HG03520 (cell line): ENCODE results near the gene CCDC187.

ENCODE experiments used
- ATAC-seq: cut with Tn5 transposase; IDR thresholded peaks from one replicate; pipeline ENCODE4 v1.9.1; 2021; ENCODE audit warnings: mild to moderate bottlenecking, moderate library complexity; ENCODE audit not compliant: unreplicated experiment

CCDC187 gene

DNA sequence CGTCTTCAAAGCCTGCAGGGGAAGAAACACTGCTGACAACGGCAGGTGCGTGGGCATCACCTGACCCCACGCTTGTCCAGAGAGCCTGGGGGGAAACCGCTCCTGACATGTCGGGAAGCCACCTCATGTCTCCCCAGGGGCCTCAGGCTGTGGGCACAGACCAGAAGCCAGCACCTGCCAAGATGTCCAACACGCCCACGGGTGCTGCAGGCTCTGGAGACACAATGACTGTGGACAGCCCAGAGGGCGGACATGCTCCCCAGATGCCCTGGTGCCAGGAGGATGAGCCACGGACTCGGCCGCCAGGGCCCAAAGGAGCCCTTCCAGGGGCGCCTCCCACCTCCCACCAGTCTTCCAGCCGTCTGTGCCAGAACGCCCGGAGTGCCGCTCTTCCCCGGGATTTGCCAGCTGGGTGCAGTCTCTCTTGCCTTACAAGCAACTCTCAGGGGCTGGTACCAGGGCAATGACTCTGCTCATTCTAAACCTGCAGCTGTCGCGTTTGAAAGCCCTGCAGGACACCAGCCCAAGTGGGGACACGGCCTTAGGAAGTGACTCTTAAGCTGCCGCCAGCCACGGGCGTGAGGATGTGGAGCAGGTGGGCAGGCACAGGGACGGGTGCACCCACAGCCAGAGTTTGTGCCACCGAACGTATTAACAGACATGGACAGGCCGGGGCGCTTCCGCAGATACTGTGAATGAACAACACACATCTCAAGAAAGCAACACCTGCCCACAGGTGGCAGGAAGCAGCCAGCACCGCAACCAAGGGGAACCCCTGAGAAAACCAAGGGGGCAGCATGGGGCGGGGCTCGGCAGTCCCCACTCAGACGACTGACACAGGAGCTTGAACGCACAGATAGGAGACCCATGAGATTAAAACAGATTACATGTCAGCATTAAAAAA lies 92.2 kb downstream of the CCDC187 start:
- no peak for ATAC-seq

- ATAC-seq = no peak
Measured at GRCh38 chr9:136211006-136211405, 92.9 kb downstream of the CCDC187 start.

DNA sequence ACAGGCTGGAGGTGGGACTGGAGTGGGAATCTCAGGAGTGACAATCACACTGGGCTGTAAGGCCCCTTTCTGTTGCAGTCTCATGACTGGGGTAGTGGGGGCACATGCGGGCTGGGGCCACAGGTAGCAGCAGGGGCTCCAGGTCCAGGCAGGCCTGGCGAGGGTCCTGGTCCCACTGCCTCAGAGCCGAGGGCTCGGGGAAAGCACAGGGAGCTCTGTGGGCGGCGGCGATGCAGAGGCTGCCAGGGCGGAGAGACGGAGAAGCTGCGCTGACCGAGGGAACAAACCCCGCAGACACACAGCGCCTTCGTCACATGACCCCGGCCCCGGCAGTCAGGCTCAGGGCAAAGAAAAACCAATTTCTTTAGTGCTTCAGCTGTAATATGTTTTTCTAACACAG lies 93.6 kb downstream of the CCDC187 start:
- no peak for ATAC-seq

- ATAC-seq = no peak
Measured at GRCh38 chr9:136209786-136210185, 94.1 kb downstream of the CCDC187 start.

DNA sequence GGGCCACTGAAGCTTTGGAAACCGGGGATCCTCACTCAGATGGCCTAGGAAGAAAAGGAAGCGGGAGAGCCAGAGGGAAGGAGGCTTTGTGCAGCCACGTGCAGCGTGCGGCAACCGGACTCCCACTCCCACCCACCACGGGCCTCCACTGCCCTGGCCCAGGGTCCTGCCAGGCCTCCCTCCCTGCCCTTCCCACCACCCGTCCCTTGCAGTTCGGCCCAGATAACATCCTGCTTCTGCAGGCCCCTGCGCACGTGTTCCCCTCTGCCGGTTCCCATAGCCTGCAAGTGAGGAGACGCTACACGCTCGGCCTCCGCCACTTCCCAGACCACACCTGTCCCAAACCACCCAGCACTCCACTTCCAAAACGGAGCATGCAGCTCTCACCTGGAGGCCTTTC lies 94.7 kb downstream of the CCDC187 start:
- ATAC-seq = no peak

- ATAC-seq = no peak
Measured at GRCh38 chr9:136208675-136209074, 95.2 kb downstream of the CCDC187 start.

DNA sequence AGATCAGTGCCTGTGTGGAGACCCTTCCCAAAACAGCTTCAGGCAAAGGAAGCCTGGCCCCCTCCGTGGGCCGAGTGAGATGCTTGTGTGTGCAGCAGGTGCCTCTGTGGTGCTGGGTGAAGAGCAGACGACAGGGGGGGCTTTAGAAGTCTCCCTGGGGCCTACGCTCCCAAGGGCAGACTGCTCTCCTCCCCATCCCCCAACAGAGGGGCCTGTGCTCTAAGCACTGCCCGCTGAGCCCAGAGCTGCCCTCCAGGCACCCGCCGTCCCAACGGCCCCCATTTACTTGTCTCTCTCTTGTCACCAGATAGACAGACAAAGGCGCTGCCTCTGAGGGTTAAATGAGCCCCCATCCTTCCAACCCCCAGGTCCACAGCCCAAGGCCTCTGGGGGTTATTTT lies 96.3 kb downstream of the CCDC187 start:
- ATAC-seq = no peak

- ATAC-seq = no peak
Measured at GRCh38 chr9:136206602-136207275, 97.2 kb downstream of the CCDC187 start.

DNA sequence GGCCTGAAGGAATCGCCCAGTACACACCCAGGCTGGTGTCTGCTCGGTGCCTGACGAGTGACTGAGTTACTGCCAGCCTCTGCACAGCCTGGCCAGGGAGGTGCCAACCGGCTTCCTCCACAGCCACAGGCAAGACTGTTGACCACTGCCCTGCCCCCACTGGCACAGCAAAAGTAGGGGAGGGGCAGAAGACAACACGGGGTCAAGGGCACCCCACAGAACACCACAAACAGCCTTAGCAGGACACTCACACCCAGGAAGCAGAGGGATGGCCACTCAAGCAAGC lies 98.2 kb downstream of the CCDC187 start:
- ATAC-seq = no peak

DNA sequence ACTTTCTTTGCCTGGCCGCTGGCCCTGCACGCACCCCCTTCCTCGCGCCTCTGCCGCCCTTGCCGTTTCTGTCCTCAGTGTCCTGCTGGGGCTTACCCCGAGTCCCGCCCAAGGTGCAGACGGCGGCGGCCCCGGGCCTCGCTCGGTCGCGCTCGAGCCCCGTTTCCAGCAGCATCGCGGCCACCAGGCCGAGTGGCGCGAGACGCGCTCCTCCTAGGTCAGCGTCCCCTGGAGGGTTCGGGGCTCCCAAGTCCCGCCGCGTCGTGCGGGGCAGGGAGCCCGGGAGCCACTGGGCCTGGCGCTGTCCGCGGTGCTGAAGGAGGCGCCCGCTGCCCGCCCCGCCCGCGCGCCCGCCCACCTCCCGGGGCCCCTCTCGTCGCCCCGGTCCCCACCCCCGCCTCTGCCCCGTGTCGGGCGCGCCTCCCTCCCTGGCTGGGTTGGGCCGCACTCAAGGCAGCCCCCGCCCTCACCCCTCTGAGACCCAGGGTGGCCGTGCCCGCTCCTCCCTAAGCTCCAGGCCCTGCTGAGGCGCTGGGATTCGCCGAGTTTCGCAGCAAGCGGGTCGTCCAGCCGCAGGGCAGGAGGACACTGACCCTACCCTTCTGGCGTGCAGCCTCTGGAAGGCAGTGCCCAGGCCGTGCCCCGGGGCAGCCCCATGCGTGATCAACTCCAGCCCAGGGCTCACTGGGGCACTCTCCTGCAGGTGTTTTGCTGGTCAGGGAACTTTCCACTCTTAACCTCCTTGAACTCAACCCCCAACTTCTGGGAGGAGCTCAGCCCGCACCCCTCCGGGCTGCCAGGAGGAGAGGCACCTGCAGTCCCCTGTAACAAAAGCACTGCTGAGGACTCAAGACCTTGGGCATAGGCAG lies 98.8 kb downstream of the CCDC187 start, which contains the start of gene LHX3:
Gene LHX3, minus strand, starts transcription at position 291 of the 869 bp plus-strand sequence. Its CDS starts 116 bp downstream, at position 175.
- no peak for ATAC-seq

DNA sequence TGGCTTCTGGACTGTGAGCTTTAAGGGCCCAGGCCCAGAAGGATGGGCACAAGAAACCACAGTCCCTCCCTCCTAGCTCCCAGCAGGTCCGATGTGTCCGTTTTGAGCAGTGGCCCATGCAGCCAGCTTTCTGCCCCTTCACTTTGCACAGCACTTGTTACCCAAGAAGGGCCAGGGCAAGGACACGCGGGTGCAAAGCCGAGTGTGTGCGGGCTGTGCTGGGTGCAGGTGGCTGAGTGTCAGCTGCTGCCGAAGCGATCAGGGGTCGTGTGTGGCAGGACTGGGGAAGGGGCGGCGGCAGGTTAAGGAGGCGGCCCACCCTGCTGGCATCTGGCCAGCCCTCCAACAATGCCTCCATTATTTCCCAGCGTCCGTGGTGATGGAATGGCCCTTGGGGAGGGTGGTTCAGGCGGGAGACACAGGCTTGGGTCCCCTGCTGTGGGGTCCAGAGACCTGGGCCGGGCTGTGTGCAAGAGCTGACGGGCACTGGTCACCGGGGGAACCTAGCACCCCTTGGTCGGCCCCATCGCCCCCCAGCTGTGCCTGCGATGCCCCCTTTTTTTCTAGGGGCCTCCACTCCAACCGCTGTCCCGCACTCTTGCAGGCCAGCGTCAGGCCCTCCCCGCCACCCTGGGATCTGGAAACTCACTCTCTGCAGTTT lies 99.6 kb downstream of the CCDC187 start:
- ATAC-seq = no peak

- no peak for ATAC-seq
Measured at GRCh38 chr9:136203408-136204144, 100.3 kb downstream of the CCDC187 start.

GRCh38 chr9:136202454-136203407 lies 101.2 kb downstream of the CCDC187 start:
- ATAC-seq = no peak

DNA sequence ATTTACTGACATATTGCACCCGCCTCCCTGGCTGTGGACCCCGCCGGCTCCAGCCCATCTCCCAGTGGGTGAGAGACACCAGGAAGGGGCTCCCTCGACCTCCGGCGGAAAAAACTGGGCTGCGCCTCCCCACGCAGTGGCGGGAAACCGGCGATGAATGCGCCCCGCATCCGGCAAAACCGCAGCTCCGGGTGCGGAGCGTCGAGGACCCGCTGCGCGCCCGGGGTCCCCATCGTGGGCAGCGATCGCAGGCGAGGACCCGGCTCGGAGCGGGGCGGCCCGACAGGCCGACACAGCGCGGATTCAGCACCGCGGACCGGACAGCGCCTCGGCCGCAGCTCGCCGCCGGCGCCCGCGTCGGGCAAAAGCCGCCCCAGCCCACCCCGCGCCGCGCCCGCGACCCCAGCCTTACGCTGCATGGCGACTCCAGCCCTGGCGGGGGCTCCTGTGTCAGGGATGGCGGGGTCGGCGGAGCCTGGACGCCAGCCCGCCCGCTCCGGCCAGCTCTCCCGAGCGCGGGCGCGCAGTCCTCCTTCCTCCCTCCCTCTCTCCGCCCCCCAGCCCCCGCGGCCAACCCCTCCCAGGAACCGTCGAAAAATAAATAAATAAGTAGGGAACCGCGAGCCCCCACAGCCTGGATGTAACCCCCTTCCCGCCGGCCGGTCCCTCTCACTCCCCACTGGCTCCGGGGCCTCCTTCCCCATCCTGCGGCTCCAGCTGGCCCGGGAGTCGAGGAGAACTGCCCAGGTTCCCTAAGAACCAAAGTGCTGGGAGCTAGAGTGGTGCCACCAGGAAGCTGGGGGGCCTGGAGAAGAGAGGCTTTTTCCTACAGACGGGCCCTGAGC lies 102.1 kb downstream of the CCDC187 start:
- no peak for ATAC-seq

DNA sequence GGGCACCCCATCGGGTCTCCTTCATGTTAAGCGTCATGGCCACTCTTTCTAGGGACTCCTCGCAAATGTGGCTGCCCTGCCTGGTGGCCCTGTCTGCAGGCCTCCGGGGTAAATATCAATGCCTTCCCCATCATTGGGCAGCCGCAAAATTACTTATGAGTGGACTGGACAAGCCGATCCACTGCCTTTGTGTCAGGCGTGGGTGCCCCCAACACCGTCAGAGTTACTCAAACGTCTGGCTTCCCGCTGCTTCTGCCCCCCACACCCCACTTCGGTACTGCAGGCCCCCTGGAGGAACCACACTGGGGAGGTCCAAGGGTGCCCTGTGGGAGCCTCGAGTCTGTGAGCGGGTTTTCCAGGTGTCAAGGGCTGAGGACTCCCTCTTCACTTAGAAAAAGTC lies 102.7 kb downstream of the CCDC187 start:
- no peak for ATAC-seq

GRCh38 chr9:136200424-136200823 lies 103.5 kb downstream of the CCDC187 start:
- no peak for ATAC-seq
